Stomach (tissue), 9 donors: Measurements from ENCODE around the gene MLXIP. TPM values are rescaled to one million over a fixed set of nuclear protein-coding genes. Genes with fewer than 3 reads are reported as not detected.

ENCODE experiments used
- DNase-seq, 2 donors: peaks; one replicate each; pipeline versions ENCODE4 v3.0.0 to v3.0.0-alpha.2; 2013 to 2019
- H3K27ac ChIP-seq, 5 donors: fragments of 200-600 bp in 4 of 5; sonication (generic) in 4 of 5; one replicate each; pipeline ENCODE4 v1.5.1; 2013 to 2019; ENCODE audit warnings: mild to moderate bottlenecking in 1 of 5, moderate library complexity in 1 of 5
- H3K27me3 ChIP-seq, 3 donors: fragments of 200-600 bp; sonication (generic); one replicate each; pipeline ENCODE4 v1.5.1; 2017 to 2019; ENCODE audit warnings: mixed run types in 1 of 3
- H3K36me3 ChIP-seq, 4 donors: fragments of 200-600 bp; sonication (generic); 1 replicate in 3 of 4; 2 replicates in 1 of 4; pipeline ENCODE4 v1.5.1; 2016 to 2019
- H3K4me1 ChIP-seq, 4 donors: fragments of 200-600 bp; sonication (generic); one replicate each; pipeline ENCODE4 v1.5.1; 2016 to 2019
- H3K4me3 ChIP-seq, 4 donors: fragments of 200-600 bp; sonication (generic) in 3 of 4; one replicate each; pipeline ENCODE4 v1.5.1; 2016 to 2019; ENCODE audit warnings: mild to moderate bottlenecking in 1 of 4
- H3K9me3 ChIP-seq, 4 donors: fragments of 200-600 bp; sonication (generic); one replicate each; pipeline ENCODE4 v1.5.1; 2016 to 2019
- EP300 ChIP-seq: sonication (generic); formaldehyde crosslinking; IDR thresholded peaks from one replicate; pipeline ENCODE4 v1.6.1; 2017; ENCODE audit warnings: antibody characterized with exemption
- POLR2A ChIP-seq, 4 donors: fragments of 450-650 bp; IDR thresholded peaks; one replicate each; pipeline ENCODE4 v1.6.1; 2016; ENCODE audit warnings: antibody characterized with exemption in 4 of 4, control low read depth in 2 of 4, mild to moderate bottlenecking in 1 of 4, moderate library complexity in 1 of 4
- POLR2AphosphoS5 ChIP-seq, 3 donors: sonication (generic); formaldehyde crosslinking; IDR thresholded peaks; one replicate each; pipeline ENCODE4 v1.6.1; 2016; ENCODE audit warnings: antibody characterized with exemption in 3 of 3
- WGBS, 5 donors: extraction: QIAGEN DNeasy Blood & Tissue Kit in 3 of 5; methylation state at CpG; one replicate each; pipeline versions ENCODE4 v1.1.5 to v1.1.7; 2013 to 2018; 5-methylcytosine and 5-hydroxymethylcytosine counted together
- intact Hi-C: fragments of 100-400 bp; cut with DNase I; formaldehyde crosslinking; loops from one replicate; pipeline ENCODE4 v1.15.1; 2023; ENCODE audit warnings: low total_unique reads
- polyA plus RNA-seq, 3 donors: library from polyadenylated mRNA; stranded (reverse); fragments of 200-250 nt; gene quantifications; one replicate each; pipeline ENCODE4 v1.2.3, GENCODE V29; 2013
- total RNA-seq, 5 donors: library from RNA; depleted of rRNA; stranded (reverse); fragments of >200 nt; gene quantifications; one replicate each; pipeline versions ENCODE4 v1.1.0 to v1.2.3, GENCODE V29; 2014 to 2016
- TF ChIP-seq, protein P1 (sequence below), 7 experiments: fragments of 450-650 bp in 4 of 7; fragments of 200-600 bp in 3 of 7; sonication (generic) in 3 of 7; IDR thresholded peaks; one replicate each; pipeline ENCODE4 v1.5.1; 2016 to 2019; ENCODE audit warnings: antibody characterized with exemption in 7 of 7, control low read depth in 2 of 7, mild to moderate bottlenecking in 1 of 7
- donor health status: healthy with polysubstance abuse.
- donor health status: Bipolar disorder and iron deficiency.
- donor health status: healthy.

The MLXIP gene
- total and polyA plus RNA-seq, 8 donors = 12.3 to 140 (median 34.8) TPM

DNA sequence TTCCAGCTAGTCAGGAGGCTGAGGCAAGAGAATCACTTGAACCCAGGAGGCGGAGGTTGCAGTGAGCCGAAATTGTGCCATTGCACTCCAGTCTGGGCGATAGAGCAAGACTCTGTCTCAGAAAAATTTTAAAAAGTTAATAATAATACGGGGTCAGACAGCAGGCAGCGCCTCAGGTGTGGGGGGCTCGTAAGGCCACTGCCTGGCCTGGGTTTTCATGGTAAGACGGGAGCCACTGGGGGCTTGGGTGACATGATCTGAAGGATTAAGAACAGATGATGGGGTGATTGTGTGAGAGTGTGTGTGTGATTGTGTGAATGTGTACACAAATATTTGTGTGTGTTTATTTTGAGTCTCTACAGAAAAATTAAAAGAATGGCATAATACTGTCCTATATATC, 33.3 kb upstream of the MLXIP start:
- H3K27me3 ChIP-seq = no peaks in the 10 kb centered on the region
- TF ChIP-seq EP300 (no peak), POLR2A (IDR thresholded peaks at IDR 0.05) (no peak), POLR2AphosphoS5 (IDR thresholded peaks at IDR 0.05) (no peak)
- TF ChIP-seq, protein P1, sequence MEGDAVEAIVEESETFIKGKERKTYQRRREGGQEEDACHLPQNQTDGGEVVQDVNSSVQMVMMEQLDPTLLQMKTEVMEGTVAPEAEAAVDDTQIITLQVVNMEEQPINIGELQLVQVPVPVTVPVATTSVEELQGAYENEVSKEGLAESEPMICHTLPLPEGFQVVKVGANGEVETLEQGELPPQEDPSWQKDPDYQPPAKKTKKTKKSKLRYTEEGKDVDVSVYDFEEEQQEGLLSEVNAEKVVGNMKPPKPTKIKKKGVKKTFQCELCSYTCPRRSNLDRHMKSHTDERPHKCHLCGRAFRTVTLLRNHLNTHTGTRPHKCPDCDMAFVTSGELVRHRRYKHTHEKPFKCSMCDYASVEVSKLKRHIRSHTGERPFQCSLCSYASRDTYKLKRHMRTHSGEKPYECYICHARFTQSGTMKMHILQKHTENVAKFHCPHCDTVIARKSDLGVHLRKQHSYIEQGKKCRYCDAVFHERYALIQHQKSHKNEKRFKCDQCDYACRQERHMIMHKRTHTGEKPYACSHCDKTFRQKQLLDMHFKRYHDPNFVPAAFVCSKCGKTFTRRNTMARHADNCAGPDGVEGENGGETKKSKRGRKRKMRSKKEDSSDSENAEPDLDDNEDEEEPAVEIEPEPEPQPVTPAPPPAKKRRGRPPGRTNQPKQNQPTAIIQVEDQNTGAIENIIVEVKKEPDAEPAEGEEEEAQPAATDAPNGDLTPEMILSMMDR (IDR thresholded peaks at IDR 0.05) = no peak
- 93 to 99% (median 98%) methylated on average over 7 of the region's 7 CpGs for WGBS, 5 donors
- H3K27ac ChIP-seq = no peak overlapping the region
- intact Hi-C loops = no loop called here
- H3K9me3 ChIP-seq = no peaks in the 10 kb centered on the region
- H3K36me3 ChIP-seq = peaks cover 0 to 74% (median 59%) of the 10 kb centered on the region in 4 donors
- DNase-seq = no peak
- H3K4me1 ChIP-seq = peaks cover 0 to 6% (median 0%) of the 10 kb centered on the region in 4 donors
- H3K4me3 ChIP-seq = no peak overlapping the region

DNA sequence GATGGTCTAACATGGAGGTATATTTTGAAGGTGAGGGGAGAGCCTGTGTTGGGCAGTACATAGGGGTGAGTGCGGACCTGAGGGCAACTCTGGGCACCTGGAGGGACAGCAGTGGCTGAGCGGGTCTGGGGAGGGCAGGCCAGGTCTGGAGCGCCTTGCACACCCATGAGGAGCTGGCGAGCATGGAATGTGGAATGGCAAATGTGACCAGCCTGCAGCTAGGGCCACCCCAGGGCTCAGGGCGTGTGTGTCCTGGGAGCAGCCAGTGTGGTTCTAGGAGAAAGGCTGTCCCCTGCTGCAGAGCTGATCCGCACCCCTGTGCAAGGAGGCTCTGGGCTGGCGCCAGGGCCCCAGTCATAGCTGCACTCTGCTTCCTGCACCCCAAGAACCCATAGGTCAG, 32.4 kb upstream of the MLXIP start:
- no peak for DNase-seq
- TF ChIP-seq, protein P1 (IDR thresholded peaks at IDR 0.05) = no peak
- TF ChIP-seq POLR2A (IDR thresholded peaks at IDR 0.05) = no peak
- TF ChIP-seq POLR2AphosphoS5 (IDR thresholded peaks at IDR 0.05) = no peak
- TF ChIP-seq EP300 = no peak
- WGBS, 5 donors = 73 to 98% (median 92%) methylated on average over 7 of the region's 7 CpGs
- intact Hi-C loops = no loop called here
- Histone ChIP-seq H3K27me3 (no peaks in the 10 kb centered on the region), H3K27ac (no peak overlapping the region), H3K36me3 (peaks cover 0 to 66% (median 59%) of the 10 kb centered on the region in 4 donors), H3K4me1 (peaks cover 0 to 7% (median 5%) of the 10 kb centered on the region in 4 donors), H3K9me3 (no peaks in the 10 kb centered on the region), H3K4me3 (no peak overlapping the region)

DNA sequence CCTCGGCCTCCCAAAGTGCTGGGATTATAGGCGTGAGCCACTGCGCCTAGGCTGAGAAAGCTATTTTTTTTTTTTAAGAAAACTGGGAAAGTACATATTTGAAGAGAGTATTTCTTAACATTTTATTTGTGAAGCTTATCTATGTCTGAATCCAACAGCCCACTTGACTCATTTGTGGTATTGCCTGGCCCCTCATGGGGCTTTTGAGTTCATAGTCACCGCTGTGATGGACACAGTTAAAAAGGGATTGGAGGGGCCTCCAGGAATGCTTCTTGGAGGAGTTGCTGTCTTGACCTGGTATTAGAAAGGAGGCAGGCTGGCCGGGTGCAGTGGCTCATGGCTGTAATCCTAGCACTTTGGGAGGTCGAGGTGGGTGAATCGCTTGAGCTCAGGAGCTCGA, 30.4 kb upstream of the MLXIP start:
- intact Hi-C loops = no loop called here
- WGBS, 5 donors = 88 to 95% (median 89%) methylated on average over 8 of the region's 8 CpGs
- Histone ChIP-seq H3K9me3 (no peaks in the 10 kb centered on the region), H3K4me3 (no peak overlapping the region), H3K27me3 (no peaks in the 10 kb centered on the region), H3K27ac (no peak overlapping the region), H3K36me3 (peaks cover 0 to 56% (median 53%) of the 10 kb centered on the region in 4 donors), H3K4me1 (peaks cover 0 to 23% (median 11%) of the 10 kb centered on the region in 4 donors)
- TF ChIP-seq POLR2AphosphoS5 (IDR thresholded peaks at IDR 0.05) (no peak), POLR2A (IDR thresholded peaks at IDR 0.05) (no peak)
- TF ChIP-seq, protein P1 (IDR thresholded peaks at IDR 0.05) = no peak
- DNase-seq = no peak

DNA sequence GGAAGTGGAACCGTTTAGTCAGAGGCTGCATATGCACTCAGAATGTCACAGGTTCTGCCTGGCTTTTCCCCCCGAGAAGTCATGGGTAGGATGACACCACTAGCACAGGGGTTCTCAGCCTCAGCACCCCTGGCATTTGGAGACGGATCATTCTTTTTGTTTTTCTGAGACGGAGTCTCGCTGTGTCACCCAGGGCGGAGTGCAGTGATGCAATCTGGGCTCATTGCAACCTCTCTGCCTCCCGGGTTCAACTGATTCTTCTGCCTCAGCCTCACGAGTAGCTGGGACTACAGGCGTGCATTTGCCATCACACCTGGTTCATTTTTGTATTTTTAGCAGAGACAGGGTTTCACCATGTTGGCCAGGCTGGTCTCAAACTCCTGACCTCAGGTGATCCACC, 28.7 kb upstream of the MLXIP start:
- H3K36me3 ChIP-seq = peaks cover 0 to 40% (median 36%) of the 10 kb centered on the region in 4 donors
- H3K4me1 ChIP-seq = peaks cover 5 to 35% (median 20%) of the 10 kb centered on the region in 4 donors
- H3K27ac ChIP-seq = no peak overlapping the region
- DNase-seq = no peak
- no peaks in the 10 kb centered on the region for H3K27me3 ChIP-seq
- 90 to 95% (median 93%) methylated on average over 9 of the region's 9 CpGs for WGBS, 5 donors
- TF ChIP-seq EP300 (no peak), POLR2A (IDR thresholded peaks at IDR 0.05) (no peak), POLR2AphosphoS5 (IDR thresholded peaks at IDR 0.05) (no peak)
- TF ChIP-seq, protein P1 (IDR thresholded peaks at IDR 0.05) = no peak
- H3K9me3 ChIP-seq = no peaks in the 10 kb centered on the region
- intact Hi-C loops = loop anchor here (5.0 kb wide), 1 partner anchor 77 kb away; no protein-coding TSS in a partner anchor
- no peak overlapping the region for H3K4me3 ChIP-seq
